ENCODE data around the gene KHDC4. TPM values are rescaled to one million over a fixed set of nuclear protein-coding genes. Genes with fewer than 3 reads are reported as not detected.

KHDC4 gene
- 52.4 TPM for total RNA-seq

DNA sequence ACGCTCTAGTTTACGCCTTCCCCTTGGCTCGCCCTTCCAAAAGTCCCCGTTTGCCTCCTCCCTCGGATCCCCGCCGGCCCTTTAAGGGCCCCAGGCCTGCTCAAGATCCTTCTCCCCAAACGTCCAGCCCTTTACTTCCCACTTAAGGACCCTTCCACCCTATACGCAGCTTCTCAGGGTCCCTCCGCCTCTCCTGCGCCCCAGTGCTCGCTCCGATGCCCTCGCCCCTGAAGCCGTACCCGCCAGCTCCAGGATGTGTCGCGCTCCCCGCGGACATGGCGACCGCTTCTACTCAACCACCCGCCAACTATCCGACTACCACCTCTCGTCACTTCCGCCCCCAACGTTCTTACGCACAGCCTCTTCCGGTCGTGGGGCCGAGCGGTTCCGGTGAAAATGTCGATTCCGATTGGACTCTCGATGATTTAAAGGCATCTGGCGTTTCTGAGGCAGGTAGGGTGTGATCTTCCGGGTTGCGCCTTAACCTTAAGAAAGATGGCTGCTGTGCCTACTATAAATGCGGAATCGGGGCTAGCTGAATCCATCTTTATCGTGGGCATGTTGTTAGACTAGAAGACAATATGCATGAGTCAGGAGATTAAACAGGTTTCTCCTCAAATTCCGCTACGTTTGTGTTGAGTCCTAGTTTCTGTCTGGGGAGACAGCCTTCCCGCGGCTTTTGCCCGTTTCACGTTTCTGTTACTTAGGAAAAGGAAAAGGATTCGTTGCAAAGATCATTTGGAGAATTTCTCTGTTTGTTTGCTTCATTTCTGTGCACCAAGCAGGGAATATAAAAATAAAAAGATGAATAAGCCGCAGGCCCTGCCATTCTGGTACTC lies at the start of gene KHDC4:
Gene KHDC4 (minus strand): TSS at position 317 of the 839 bp plus-strand sequence. CDS start 40 bp downstream, at position 277.
- DNase-seq = peak; percentile 100

GRCh38 chr1:155983191-155984024 lies 49.2 kb upstream of the KHDC4 start:
- peak; percentile 97 for DNase-seq

DNA sequence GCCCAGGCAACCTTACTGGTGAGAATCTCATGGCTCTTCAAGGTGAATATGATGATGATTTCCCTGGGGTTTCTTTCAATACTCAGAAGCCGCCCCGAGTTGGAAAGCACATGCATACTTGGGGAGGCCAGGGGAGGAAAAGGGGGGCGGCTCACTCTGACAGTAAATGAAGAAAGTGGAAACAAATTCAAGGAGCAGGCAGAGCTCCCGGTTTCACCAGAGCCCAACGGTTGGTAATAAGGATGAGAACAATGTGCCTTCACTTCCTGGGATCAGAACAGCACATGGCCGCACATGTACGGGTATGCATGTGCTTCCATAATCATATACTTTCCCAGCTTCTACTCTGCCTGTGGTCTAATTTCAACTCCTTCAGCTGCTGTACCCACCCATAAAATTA lies 47.9 kb upstream of the KHDC4 start:
- no peak for DNase-seq

DNA sequence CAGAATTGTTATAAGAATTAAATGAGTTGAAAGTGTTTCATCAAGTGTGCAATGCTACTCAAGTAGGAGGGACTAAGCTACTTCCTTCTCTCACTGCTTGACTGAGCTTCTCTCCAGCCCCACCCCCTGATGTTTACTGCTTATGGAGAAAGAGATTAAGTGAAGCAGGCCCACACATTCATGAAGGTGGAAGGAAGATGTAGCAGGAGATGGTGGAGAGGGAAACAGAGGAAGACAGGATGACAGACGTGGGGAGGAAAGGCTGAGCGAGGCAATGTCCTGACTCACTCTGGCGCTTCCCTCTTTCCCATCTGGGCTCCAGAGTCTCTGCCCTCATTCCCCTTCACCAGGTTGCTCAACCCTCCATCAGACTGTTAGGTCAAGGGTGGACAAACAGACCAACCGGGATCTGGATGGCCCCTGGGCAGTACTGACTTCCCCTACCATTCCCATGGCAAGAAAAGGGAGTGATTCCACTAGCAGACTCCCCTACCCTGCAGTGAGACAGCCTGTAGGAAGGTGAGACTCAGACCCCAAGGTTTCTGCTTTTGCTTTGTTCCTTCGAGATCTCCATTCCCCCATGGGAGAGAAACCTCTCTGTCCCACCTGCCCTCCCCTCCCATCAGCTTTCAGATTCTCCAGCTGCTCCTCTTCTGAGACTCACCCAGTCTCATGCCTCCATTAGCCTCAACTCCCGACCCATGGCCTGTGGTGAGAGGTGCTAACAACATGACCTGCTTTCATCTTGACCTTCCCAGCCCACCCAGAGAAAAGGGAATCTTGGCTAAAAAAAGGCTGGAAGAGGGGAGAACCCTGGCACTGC lies 47.3 kb upstream of the KHDC4 start:
- no peak for DNase-seq

DNA sequence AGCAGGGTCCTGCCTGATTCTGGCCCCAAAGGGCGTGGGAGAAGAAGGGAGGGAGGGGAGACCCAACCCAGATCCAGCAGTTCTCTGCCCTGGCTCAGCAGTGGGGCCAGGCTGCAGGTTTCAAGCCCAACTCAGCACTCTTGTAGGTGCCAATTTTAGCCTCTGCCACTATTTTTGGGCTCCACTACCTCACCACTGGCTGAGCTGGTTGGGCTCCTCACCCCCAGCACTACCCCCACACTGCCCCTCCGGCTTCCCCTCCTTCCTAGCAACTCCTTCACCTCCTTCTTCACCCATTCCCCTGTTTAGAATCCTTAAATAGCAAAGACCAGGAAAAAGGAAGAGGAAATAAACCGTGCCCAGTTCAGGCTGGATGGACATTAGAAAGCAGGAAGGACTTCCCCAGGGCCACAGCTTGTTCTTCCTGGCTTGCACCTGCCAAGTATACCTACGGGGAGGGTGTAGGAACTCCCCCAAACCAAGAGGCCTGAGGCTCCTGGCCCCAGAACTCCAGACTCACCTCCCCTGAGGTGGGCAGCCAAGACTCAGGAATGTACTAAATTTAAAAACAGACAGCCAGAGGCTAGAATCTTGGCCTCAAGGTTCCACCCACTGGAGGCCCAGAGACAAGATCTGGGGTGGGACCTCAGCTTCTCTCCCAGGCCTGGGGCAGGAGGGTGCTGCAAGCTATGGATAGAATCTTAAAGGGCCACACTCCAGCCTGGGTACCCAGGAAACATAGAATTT lies 45.6 kb upstream of the KHDC4 start:
- peak; percentile 72 for DNase-seq

GRCh38 chr1:155978973-155979429 lies 44.8 kb upstream of the KHDC4 start:
- peak; percentile 58 for DNase-seq

- peak; percentile 91 for DNase-seq
Observed at GRCh38 chr1:155978325-155978972, 44.2 kb upstream of the KHDC4 start, which contains the start of gene ARHGEF2. ARHGEF2 (minus strand) TSS chr1:155978547; CDS start chr1:155978427, 120 bp downstream.

- DNase-seq = peak; percentile 75
Observed at GRCh38 chr1:155977690-155978324, 43.6 kb upstream of the KHDC4 start.

DNA sequence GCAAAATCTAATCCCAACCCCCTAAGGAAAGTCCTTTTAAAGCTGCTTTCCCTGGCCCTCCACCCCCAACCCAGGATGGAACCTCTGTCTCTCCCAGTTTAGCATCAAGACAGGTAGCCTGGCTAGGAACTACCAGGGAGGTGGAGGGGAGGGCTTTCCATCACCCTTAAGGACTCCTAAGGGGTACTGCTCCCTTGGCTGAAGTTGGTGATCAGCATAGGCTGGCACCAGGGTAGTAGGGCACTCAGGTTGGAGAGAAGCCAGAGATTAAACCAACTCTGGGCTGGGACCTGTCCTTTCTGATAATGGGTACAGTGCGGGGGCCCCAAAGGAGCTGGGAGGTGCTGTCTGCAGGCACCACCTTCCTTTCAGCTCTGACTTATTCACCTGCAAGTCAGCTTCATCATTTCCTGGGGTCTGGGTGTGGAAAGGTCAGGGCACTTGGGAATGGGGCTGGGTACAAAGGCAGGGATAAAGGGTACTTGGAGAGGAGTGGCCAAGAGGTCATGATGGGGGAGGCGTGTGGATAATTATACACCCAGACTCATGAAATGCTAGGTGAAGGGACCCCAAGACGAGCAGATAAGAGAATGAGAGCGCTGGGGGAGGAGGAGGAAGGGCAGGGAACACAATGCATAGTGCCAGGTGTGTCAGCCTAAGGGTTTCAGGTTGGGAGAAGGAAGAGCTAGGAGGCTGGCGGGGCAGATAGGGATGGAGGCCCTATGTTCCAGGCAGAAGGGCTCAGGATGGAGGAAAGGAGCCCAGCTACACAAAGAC lies 42.9 kb upstream of the KHDC4 start:
- no peak for DNase-seq

- peak; percentile 95 for DNase-seq
Observed at GRCh38 chr1:155976062-155976912, 42.1 kb upstream of the KHDC4 start.

GRCh38 chr1:155975375-155976061 lies 41.3 kb upstream of the KHDC4 start:
- no peak for DNase-seq

- DNase-seq = peak; percentile 85
Observed at GRCh38 chr1:155974208-155975115, 40.2 kb upstream of the KHDC4 start.

GRCh38 chr1:155973723-155974122 lies 39.5 kb upstream of the KHDC4 start:
- DNase-seq = no peak

- no peak for DNase-seq
Observed at GRCh38 chr1:155971910-155972809, 37.9 kb upstream of the KHDC4 start.

DNA sequence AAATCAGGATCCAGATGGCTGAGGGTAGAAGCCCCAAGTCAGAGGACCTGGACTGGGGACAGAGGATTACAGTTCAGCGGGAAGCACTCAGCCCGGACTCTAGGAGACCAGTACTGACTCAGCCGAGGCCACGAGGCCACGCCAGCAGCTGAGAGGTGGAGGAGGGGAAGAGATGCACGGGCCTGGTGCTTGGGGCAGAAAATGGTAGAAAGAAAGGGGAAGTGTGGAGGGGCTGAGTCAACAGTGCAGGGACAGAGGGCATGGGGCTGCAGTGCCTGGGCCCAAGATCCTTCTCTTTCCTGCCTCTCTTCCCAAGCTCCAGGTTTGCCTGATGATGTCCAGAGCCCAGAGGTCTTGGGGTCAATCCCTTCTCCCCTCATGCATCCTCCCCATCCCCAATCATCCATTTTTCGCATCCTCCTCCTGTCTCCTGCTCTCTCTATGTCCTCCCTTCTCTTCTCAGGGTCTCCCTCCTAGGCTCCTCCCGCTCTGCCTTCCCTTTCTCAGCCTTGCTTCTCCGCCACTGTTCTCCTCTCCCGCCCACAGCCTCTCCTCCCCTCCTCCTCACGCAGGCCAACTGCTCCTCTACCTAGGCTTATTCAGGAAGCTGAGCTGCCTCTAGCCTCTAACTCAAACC lies 36.4 kb upstream of the KHDC4 start:
- DNase-seq = peak; percentile 61

Data from tongue (tissue), 2 donors.